HG02642 (cell line): ENCODE results near the gene ZACN.
"Not testable (repeated sequence)": the region's sequence is repeated elsewhere in the genome, so short reads cannot be mapped to it uniquely, and the experiment has no call there.

Source experiments
- ATAC-seq: cut with Tn5 transposase; IDR thresholded peaks from one replicate; pipeline ENCODE4 v1.9.1; 2021; ENCODE audit warnings: mild to moderate bottlenecking; ENCODE audit not compliant: unreplicated experiment, poor library complexity

Gene ZACN

DNA sequence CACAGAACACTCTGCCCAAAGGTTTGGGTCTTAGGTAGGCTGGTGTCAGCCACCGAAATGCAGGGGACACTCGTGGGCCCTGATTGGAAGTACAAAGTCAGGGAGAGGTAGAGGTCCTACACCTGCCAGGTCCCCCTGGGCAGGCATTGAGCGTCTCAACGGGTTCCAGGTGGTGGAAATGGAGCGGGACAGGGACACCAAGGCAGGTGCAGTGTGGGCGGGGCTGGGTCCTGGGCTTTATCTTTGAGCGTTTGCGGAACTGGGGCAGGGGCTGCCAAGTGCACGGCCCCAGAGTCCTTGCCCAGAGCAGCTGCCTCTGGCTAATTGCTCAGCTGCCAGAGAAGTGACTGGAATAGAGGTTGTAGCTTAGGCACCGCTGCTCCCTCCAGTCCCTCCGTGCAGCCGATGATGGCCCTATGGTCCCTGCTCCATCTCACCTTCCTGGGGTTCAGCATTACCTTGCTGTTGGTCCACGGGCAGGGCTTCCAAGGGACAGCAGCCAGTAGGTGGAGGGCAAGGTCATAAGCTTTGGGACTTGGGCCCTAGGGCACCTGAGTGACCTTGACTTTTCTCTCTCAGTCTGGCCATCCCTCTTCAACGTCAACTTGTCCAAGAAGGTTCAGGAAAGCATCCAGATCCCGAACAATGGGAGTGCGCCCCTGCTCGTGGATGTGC, at the start of gene ZACN:
Gene ZACN, plus strand, starts transcription at position 323 of the 675 bp plus-strand sequence. Its CDS starts 83 bp downstream, at position 406.
- no peak for ATAC-seq

DNA sequence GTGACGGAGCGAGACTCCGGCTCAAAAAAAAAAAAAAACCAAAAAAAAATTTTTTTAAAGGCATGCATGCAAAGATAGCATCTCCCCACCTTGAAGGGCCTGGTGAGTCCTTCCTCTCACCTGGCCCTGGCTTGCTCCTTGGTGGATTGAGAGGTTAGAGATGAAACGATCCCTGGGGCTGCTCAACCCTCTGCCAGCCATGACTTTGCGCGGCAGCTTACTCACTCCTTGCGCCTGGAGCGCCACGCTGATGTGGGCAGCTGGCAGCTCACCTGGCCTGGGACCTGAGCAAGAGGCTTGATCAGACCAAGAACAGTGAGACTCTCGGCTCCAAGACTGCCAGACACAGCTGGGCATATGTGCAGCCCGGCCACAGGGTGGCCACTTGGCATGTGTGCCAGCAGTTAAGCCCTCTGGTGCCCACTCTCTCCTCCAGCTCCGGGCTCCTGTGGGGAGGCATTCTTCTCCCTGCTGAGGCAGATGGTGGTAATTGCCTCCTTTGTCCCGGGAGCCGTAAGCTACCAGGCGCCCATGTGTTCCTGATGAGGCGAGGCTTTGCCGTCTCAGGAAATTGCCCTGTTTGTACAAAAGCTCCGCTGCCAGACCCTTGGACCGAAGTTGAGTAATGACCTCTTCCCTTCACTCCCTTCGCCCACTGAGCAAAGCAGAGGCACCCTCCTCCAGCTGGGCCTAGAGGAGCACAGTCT, 46.8 kb upstream of the ZACN start:
- ATAC-seq: no peak

DNA sequence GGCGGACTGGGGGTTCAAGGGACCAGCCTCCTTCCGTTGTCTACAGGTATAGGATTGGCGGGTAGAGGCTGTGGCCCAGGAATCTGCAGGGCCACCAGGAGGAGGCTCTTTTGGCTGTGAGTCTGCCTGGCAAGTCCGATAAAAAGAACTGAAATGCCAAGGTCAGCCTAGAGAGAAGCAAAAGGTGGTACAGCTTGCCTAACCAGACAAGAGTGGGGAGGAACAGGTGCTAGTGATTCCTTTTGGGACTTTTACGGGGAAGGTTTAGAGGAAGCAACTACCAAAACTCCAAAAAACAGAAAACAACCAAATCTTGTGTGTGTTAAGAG, 46.2 kb upstream of the ZACN start:
- no peak for ATAC-seq

DNA sequence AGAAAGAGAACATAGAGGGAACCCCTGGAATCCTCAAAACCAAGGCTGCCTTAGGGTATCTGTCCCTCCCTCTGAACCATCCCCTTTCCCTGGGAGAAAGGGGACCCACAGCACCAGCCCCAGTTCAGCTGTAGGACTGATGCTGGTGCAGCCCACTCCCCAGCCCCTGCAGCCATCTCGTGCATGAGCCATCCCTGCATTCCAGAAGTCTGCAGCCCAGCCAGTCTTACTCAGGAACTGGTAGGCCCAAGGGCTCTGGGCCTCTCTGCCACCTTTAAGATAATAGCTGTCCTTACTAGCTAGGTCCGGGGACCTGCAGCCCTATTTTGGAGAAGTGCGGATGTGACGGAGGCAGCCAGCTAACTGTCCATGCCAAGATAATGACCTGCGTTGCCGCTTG, 45.8 kb upstream of the ZACN start:
- ATAC-seq: no peak

DNA sequence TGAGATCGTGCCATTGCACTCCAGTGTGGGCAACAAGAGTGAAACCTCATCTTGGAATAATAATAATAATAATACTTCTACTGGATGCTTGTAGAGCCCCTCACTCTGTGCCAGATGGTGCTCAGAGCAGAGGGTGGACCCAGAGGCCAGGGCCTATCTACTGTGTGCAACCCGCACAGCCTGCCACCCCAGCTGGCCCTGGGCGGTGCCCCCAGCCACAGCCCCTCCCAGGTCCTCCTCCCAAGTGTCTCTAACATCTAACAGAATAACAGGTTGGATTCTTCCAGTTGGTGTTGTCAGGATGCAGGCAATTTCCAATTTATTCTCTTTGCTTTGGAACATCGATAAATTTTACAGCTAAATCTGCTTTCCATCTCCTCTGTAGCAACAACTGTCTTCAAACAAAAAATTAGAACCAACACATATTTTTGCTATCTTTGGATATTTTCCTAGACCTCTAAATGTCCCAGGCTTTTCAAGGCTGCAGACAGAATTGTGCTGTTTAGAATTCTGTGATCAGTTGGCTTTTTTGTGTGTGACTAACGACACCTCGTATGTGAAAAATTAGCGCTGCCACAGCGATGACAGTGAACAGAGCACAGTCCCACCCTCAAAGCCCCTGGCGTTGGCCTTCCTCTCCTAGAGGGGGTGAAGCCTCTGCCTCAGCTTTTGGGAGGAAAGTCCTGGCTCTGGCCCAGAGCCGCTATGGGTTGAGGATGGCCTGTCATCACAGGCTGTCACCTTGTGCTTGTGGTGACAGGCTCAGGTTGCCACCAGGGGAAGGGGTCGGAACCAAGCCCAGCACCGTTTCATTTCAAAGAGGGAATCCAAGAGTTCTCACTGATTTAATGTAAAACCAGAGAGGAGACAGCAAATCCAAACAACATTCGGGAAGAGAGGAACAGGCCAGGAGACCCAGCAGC, 44.3 kb upstream of the ZACN start:
- ATAC-seq: no peak

DNA sequence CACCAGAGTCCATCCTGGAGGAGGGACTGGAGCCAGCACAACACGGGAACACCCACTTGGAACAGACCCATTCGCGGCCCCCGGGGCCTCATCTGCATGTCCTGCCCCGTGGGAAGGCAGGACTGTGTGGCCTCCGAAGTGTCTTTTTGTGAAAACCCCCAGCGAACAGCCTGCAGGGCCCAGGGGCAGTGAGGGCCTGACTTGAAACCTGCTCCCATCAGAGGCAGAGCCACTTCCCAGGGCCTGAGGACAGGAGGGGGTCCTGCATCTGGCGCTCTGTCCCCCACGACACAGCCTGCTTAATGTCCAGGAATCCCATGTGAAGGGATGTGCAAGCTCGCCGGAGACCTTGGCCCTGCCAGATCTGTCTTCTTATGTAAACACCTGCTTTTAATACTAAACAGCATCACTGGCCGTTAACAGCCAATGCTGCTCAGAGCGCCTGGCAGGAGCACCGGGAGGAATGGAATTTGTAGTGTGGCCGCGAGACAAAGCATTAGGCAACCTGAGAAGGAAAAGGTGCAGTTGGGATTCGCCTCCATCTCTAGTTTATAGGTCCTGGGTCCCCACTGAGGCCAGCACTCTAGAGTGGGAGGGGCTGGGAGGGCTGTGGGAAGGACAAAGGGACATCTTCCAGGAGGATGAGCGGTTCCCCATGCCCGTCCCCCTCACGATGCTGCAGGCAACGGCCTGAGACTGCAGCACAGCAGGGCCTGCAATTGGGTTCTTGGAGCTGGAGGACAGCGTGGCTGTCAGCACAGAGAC, 42.3 kb upstream of the ZACN start:
- ATAC-seq: no peak

DNA sequence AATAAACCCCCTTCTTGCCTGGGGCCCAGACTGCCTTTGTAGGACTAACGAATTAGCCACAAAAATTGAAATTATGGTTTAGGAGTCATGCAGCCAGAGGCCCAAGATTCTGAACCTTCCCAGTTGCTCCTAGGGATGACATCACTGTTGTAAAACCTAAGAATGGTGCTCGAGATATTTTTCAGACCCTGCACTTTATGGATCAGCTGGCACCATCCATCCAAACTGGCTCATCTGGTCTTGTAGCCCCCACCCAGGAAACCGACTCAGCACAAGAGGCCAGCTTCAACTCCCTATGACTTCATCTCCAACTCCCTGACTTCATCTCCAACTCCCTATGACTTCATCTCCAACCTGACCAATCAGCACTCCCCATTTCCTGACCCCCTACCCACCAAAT, 40.9 kb upstream of the ZACN start:
- ATAC-seq: no peak

DNA sequence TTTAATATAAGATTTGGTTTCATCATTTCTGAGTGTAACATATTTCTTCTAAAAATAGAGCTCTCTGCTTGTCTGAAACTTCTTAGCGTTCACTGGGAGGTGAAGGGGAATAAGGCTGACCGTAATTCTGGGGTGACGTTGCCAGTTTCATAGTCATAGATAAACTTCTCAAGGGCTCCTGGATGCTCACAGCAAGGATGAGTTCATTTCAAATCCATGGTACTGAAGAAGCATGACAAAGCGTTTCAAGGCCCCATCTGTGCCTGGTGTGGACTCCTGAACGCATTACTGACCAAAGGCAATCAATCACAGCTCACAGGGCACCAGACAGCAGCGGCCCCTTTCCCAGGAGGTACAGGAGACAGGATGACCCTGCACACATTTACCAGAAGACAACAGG, 39.9 kb upstream of the ZACN start:
- no peak for ATAC-seq

DNA sequence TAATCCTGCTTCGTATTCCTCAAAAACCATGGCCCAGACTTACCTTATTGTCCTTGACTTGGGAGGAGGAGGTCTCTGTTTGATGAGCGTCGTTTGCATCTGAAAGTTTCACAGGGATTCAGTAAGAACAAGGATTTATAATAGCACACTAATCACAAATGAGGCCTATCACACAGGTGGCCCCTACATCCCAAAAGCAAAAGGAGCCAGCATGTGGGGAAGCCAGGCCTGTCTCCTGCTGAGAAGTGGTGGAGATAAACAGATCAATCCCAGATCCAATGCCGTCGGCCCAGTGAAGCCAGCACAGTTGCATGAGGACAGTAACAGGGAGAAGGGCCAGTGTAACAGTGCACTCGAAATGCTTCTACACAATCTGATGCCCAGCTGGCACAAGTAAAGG, 38.6 kb upstream of the ZACN start:
- ATAC-seq: no peak

DNA sequence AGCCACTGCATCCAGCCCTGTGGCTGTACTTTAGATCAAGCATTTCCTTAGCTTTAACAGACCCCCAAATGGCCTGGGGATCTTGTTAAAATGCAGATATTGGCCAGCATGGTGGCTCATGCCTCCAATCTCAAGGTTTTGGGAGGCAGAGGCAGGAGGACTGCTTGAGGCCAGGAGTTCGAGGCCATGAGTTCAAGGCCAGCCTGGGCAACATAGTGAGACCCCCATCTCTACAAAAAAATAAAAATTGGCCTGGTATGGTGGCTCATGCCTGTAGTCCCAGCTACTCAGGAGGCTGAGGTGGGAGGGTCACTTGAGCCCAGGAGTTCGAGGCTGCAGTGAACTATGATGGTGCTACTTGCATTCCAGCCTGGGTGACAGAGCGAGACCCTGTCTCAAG, 36.1 kb upstream of the ZACN start:
- not testable (repeated sequence) for ATAC-seq

DNA sequence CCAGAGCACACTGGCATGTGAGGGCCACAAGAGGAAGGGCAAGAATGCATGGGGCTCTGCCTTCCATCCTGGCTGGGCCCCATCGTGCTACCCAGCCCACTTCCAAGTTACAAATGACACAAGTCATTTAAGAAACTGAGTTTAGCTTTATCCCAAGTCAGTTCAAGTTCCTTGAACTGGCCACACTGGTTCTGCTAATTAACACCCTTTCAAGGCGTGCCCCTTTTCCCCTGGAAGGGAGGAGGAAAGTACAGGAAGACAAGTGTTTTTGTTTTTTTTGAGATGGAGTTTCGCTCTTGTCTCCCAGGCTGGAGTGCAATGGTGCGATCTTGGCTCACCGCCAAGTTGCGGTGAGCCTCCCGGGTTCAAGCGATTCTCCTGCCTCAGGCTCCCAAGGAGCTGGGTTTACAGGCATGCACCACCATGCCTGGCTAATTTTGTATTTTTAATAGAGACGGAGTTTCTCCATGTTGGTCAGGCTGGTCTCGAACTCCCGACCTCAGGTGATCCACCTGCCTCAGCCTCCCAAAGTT, 34.4 kb upstream of the ZACN start:
- ATAC-seq: not testable (repeated sequence)

DNA sequence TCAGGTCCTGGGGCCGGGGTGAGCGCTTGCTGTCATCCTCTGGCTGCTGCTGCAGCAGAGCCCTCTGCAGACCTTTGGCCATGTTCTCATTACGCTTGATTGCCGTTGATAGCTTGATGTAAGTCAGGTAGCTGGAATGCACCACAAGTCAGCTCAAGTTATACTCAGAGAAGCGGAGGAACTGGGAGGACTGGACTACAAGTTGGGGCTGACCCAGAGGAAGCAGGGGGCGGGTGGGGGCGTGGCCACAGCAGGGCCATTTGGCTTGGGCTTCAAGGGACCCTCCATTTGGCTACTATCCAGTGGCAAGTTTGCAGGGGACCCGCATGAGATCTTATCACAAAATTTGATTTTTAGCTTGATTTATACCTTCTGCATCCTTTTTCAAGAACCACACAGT, 32.9 kb upstream of the ZACN start:
- no peak for ATAC-seq

DNA sequence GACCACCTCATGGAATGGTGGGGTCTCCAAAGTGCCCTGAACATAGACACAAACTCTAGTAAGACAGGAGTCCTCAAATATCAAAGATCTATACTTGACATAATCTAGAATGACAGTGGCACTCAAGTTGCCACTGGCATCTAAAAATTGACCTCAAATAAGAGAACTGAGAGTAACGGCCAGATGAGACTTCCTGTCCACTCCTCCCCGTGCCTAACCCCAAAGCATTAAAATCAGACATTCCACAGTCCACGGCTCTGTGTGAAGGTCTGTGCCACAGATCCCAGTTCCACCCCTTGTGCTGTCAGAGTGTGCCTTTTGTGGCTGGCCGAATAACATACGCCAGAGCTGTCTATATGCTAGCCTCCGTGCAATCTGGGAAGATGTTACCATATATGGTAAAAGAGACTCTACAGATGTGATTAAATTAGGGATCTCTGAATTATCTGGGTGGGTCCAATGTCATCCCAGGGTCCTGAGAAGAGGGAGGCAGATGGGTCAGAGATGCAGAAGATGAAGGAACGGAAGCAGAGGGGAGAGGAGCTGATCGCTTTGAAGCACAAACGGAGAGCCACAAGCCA, 30.9 kb upstream of the ZACN start:
- no peak for ATAC-seq

DNA sequence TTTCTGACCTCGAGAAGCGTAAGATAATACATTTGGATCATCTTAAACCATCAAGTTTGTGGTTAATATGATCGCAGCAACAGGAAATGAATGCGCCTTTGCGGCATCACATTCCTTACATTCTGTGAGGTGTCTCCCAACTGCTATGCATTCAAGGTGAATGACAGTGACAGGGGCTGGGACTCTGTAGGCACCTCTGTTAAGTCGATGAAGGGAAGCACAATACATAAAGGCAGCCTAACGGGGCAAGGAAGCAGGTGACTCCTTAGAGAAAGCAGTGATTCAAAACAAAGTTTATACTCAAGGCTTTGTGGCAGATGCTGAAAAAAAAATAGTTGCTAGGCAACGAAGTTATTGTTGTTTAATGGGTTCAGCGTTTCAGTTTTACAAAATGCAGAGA, 30.3 kb upstream of the ZACN start:
- no peak for ATAC-seq

DNA sequence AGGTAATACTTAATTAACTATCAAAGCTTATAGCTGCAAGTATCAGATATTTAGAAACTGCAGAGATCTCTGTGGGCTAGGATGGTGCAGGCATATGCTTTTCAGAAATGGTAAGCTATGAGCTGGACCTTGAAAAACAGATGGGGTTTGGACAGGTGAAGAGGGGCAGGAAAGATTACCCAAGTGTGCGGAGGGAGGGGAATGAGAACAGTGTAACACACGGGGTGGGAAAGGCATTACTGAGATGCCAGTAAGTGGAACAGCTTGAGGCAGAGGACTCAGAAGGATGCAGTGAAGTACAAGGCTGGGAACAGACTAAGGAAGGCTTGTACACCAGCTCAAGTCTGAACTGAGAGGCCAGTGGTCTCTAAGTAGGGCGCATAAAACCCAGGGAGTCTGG, 29.7 kb upstream of the ZACN start:
- no peak for ATAC-seq

DNA sequence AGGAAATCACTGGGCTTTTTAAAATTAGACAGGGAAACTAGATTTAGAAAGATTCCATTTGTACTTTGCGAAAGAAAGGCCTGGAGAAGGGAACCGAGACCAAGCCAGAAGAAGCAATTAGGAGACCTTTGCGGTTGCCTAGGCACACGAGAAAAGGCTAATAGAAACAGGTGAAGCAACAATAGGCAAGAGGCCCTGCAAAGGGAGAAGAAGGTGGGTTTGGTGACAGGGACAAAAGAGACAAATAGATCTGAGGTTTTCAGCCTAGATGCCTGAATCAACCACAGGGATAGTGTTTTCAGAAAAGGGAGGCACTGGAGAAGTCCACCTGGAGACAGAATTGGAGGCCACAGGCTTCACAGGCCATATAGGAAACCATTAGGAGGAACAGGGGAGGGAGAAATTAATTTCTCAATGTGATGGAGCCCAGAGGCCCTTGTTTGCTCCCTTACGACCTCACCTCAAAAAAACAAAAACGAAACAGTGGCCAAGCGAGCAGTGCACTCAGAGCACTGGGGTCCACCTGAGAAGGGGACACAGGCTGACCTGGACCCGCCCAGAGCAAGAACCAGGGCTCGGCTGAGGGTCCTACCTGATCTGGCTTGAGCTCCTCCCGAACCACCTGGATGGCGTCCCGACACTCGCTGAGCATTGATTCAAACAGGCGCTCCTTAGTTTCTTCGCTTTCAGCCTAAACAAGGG, 29.0 kb upstream of the ZACN start:
- no peak for ATAC-seq

DNA sequence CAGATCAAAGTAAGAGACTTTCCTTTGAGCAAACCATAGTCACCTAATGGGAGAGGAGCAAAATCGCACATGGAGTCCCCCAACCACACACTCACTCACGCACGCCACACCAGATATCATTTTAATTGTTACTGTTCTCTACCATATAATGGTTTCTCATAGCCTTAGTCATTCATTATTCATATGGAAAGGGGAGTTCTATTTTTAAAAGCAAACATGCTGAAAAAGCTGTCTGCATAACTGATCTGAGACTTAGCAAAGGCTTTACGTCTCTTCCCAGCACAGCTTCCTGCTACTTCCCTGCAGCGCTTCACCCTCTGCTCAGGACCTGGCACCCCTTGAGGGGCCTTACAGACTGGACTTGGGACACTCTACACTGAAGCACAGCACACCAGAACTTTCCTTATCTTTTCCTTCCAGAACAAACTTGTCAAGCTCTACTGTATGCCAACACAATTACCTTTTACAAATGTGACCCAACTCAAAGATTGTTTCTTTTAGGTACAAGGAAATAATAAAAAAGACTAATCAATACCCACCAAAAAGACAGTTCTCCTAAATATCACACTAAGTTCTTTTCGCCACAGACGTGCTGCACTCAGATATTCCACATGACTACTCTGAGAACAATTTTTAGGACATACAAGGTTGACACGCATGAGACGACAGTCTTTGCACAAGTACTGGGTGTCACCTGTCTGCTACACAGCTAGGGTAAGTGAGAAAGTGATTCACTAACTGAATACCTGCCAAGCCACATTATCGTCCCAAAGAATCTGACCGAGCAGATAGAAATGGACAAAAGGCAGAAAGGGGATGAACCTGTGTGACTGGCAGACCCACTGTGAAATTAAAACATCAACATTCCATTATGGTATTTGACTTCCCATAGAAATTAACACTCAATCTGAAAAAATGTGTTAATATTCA, 28.2 kb upstream of the ZACN start:
- no peak for ATAC-seq

DNA sequence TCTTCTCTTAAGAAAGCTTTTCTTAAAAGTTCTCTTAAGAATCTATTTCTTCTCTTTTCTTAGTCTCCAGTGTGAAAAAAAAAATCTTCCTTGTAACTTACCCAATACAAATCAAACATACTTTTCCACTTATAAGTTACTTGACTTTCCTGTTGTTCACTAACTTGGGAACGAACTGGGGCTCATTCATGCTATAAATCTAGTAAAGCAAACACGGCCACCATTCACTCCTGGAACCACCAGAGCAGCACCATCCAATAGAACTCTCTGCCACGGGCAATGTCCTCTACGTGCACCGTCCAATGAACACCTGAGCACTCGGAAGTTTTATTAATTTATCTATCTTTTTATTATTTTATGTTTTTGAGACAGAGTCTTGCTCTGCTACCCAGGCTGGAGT, 27.4 kb upstream of the ZACN start:
- no peak for ATAC-seq
